GM12864 (cell line): ENCODE results near the gene CCDC87.
A peak's percentile ranks its signal among the peaks of the same experiment; 100 is the strongest.
"Not testable (repeated sequence)": the region's sequence is repeated elsewhere in the genome, so short reads cannot be mapped to it uniquely, and the experiment has no call there.

ENCODE experiments used
- DNase-seq: peaks from one replicate; pipeline ENCODE4 v3.0.0-alpha.2; 2011; ENCODE audit warnings: low read depth
- H3K4me3 ChIP-seq: 2 replicates; pipeline ENCODE4 v1.5.1; 2011; ENCODE audit warnings: mild to moderate bottlenecking, low read depth, low read length, control low read depth
- CTCF ChIP-seq: IDR thresholded peaks from 2 replicates; pipeline ENCODE4 v1.5.1; 2011; ENCODE audit warnings: low read depth, mild to moderate bottlenecking, moderate library complexity, low read length, control low read depth, inconsistent platforms; ENCODE audit errors: missing control alignments

CCDC87 gene

GRCh38 chr11:66592457-66593302, at the start of gene CCDC87, which contains the start of gene CCS:
TSS of gene CCDC87 (minus strand) at chr11:66593063. CDS start at chr11:66593015, 48 bp downstream.
TSS of gene CCS (plus strand) at chr11:66593185. CDS start at chr11:66593262, 77 bp downstream.
- DNase-seq, result peak; percentile 85
- peak; percentile 54 for TF ChIP-seq CTCF
- H3K4me3 ChIP-seq, result peak within 1 kb of the TSS; percentile 74

GRCh38 chr11:66641834-66642233, 49.0 kb upstream of the CCDC87 start:
- no peak for DNase-seq
- no peak for TF ChIP-seq CTCF
- no peak overlapping the region; the same call in 1 of the 2 replicates for H3K4me3 ChIP-seq

GRCh38 chr11:66639814-66640340, 47.0 kb upstream of the CCDC87 start:
- not testable (repeated sequence) for DNase-seq
- H3K4me3 ChIP-seq, result peak overlapping the region; percentile 68

GRCh38 chr11:66639066-66639813, 46.4 kb upstream of the CCDC87 start:
- peak; percentile 21 for TF ChIP-seq CTCF
- DNase-seq, result no peak
- peak overlapping the region; percentile 68 for H3K4me3 ChIP-seq

GRCh38 chr11:66638177-66639065, 45.6 kb upstream of the CCDC87 start, which contains the start of gene RBM4:
TSS of gene RBM4 (plus strand) at chr11:66638703. CDS start at chr11:66639712, 1,009 bp downstream.
- peak; percentile 100 for DNase-seq
- peak within 1 kb of the TSS; percentile 68 for H3K4me3 ChIP-seq
- peak; percentile 18 for TF ChIP-seq CTCF

- no peak for DNase-seq
- no peak for TF ChIP-seq CTCF
- peak overlapping the region; percentile 45 for H3K4me3 ChIP-seq
These were observed 44.8 kb upstream of the CCDC87 start for GRCh38 chr11:66637557-66638176.
